Spleen (tissue), 11 donors: ENCODE results near the gene RNASE8. TPM values are rescaled to one million over a fixed set of nuclear protein-coding genes. Genes with fewer than 3 reads are reported as not detected.

Experiments
- DNase-seq: peaks from one replicate; pipeline ENCODE4 v3.0.0-alpha.2; 2020
- H3K27ac ChIP-seq, 8 donors: fragments of 200-600 bp; sonication (generic) in 7 of 8; 1 replicate in 4 of 8; 2 replicates in 4 of 8; pipeline versions ENCODE4 v1.5.0 to v1.8.0; 2016 to 2021; ENCODE audit warnings: inconsistent platforms in 4 of 8, mild to moderate bottlenecking in 4 of 8, moderate library complexity in 1 of 8
- H3K27me3 ChIP-seq, 7 donors: fragments of 200-600 bp; sonication (generic) in 6 of 7; replicated peaks in 1 of 7; 1 replicate in 4 of 7; 2 replicates in 3 of 7; pipeline versions ENCODE4 v1.5.0 to v1.8.0; 2016 to 2021; ENCODE audit warnings: inconsistent platforms in 3 of 7, mild to moderate bottlenecking in 1 of 7
- H3K36me3 ChIP-seq, 6 donors: fragments of 200-600 bp; sonication (generic) in 5 of 6; 1 replicate in 4 of 6; 2 replicates in 2 of 6; pipeline versions ENCODE4 v1.5.0 to v1.8.0; 2016 to 2021; ENCODE audit warnings: inconsistent platforms in 2 of 6
- H3K4me1 ChIP-seq, 6 donors: fragments of 200-600 bp; sonication (generic) in 5 of 6; 1 replicate in 3 of 6; 2 replicates in 3 of 6; pipeline versions ENCODE4 v1.5.0 to v1.8.0; 2016 to 2021; ENCODE audit warnings: inconsistent platforms in 3 of 6
- H3K4me3 ChIP-seq, 8 donors: fragments of 200-600 bp; sonication (generic) in 7 of 8; 1 replicate in 4 of 8; 2 replicates in 4 of 8; pipeline versions ENCODE4 v1.5.0 to v1.8.0; 2016 to 2021; ENCODE audit warnings: inconsistent platforms in 4 of 8, mild to moderate bottlenecking in 4 of 8, moderate library complexity in 2 of 8
- H3K9me3 ChIP-seq, 8 donors: fragments of 200-600 bp; sonication (generic) in 7 of 8; 1 replicate in 4 of 8; 2 replicates in 4 of 8; pipeline versions ENCODE4 v1.5.0 to v1.8.0; 2016 to 2021; ENCODE audit warnings: inconsistent platforms in 4 of 8
- CTCF ChIP-seq, 11 experiments: fragments of 200-600 bp in 7 of 11; fragments of 450-650 bp in 4 of 11; sonication (generic) in 4 of 11; IDR thresholded peaks in 8 of 11; conservative IDR thresholded peaks in 3 of 11; 1 replicate in 7 of 11; 2 replicates in 4 of 11; pipeline versions ENCODE4 v1.4.0 to v1.8.0; 2016 to 2021; ENCODE audit warnings: antibody characterized with exemption in 11 of 11, inconsistent platforms in 4 of 11, mild to moderate bottlenecking in 1 of 11
- POLR2A ChIP-seq, 3 donors: fragments of 450-650 bp; IDR thresholded peaks; one replicate each; pipeline ENCODE4 v1.5.1; 2017; ENCODE audit warnings: antibody characterized with exemption in 3 of 3, mild to moderate bottlenecking in 1 of 3
- POLR2AphosphoS5 ChIP-seq, 3 donors: sonication (generic); formaldehyde crosslinking; IDR thresholded peaks; one replicate each; pipeline ENCODE4 v1.5.1; 2017; ENCODE audit warnings: antibody characterized with exemption in 3 of 3
- WGBS, 5 donors: extraction: QIAGEN DNeasy Blood & Tissue Kit in 3 of 5; methylation state at CpG; one replicate each; pipeline versions ENCODE4 v1.1.5 to v1.1.7; 2013 to 2018; 5-methylcytosine and 5-hydroxymethylcytosine counted together
- intact Hi-C: fragments of 100-400 bp; cut with DNase I; formaldehyde crosslinking; loops from one replicate; pipeline ENCODE4 v1.15.0; 2023; ENCODE audit warnings: low total_unique reads
- polyA plus RNA-seq, 3 donors: library from polyadenylated mRNA; stranded (reverse); fragments of 200-250 nt; gene quantifications; one replicate each; pipeline ENCODE4 v1.2.1, GENCODE V29; 2013
- total RNA-seq, 7 donors: library from RNA; depleted of rRNA in 3 of 7; stranded (reverse); fragments of >200 nt in 3 of 7; fragmentation: NEBNext Ultra II Directional in 4 of 7; extraction: Animal tissue kit (Norgen Biotek cat#: 25700) in 4 of 7; gene quantifications; one replicate each; pipeline versions ENCODE4 v1.1.0 to v1.2.1, GENCODE V29; 2016 to 2021
- donor health status: healthy with polysubstance abuse.
- donor health status: DM: no; HTN: no; CAD: no; lungs with moderate emphysema.
- donor health status: DM: no; HTN: no; CAD: no.
- donor health status: Bipolar disorder and iron deficiency.
- donor health status: healthy.
- donor health status: DM: no; HTN: no; CAD: no.
- donor health status: DM: yes; HTN: yes; CAD: no.

The RNASE8 gene
- total and polyA plus RNA-seq, 10 donors: not detected

GRCh38 chr14:21059842-21060613, 2.4 kb downstream of the RNASE8 start:
- peaks cover 0 to 46% (median 25%) of the 10 kb centered on the region in 6 donors for H3K4me1 ChIP-seq
- no peak for DNase-seq
- no peaks in the 10 kb centered on the region for H3K9me3 ChIP-seq
- TF ChIP-seq CTCF (IDR thresholded peaks at IDR 0.05 in 8 of 11, conservative IDR thresholded peaks at IDR 0.05 in 3 of 11) (no peak), POLR2A (IDR thresholded peaks at IDR 0.05) (no peak), POLR2AphosphoS5 (IDR thresholded peaks at IDR 0.05) (no peak)
- H3K27ac ChIP-seq: no peak overlapping the region
- H3K27me3 ChIP-seq: peaks cover 0 to 10% (median 0%) of the 10 kb centered on the region in 7 donors
- no peak overlapping the region for H3K4me3 ChIP-seq
- 70 to 84% (median 77%) methylated on average over 8 of the region's 8 CpGs for WGBS, 5 donors
- intact Hi-C loops: no loop called here
- no peaks in the 10 kb centered on the region for H3K36me3 ChIP-seq

DNA sequence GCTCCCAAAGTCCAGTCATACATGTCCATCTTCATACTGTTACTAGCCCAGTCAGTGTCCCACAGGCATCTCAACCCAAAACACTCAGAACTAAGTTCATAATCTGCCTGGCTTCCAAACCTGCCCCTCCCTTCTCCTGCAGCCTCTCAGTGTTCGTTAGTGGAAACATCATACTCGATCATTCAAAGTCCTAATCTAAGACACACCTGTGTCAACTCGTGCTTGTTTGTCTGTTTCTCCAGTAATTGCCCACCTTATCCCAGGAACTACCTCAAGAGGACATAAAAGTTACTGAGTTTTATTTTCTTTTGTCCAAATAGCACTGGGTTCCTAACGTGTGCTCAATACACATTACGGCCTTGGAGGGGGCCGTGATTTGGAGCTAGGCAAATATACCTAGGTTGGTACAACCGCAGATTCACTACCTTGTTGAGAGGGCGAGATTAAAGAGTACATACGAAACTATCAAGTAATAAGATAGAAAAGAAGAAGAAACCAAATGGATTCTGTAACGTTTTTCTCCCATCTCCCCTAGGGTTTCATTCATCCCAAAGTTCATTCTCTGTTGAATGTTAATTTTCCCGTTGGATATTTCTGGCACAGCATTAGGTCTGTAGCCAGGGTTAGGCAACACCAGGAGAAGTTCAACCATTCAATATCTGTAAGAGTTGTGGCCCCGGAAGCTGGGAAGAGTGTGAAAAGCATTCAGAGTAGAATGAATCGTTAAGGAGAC, 3.2 kb downstream of the RNASE8 start:
- H3K36me3 ChIP-seq: no peaks in the 10 kb centered on the region
- H3K27me3 ChIP-seq: peaks cover 0 to 10% (median 0%) of the 10 kb centered on the region in 7 donors
- no peak for TF ChIP-seq POLR2AphosphoS5 (IDR thresholded peaks at IDR 0.05)
- H3K27ac ChIP-seq: no peak overlapping the region
- no peak overlapping the region for H3K4me3 ChIP-seq
- no peaks in the 10 kb centered on the region for H3K9me3 ChIP-seq
- H3K4me1 ChIP-seq: peaks cover 0 to 38% (median 22%) of the 10 kb centered on the region in 6 donors
- DNase-seq: no peak
- intact Hi-C loops: no loop called here
- 76 to 91% (median 86%) methylated on average over 13 of the region's 13 CpGs for WGBS, 5 donors

GRCh38 chr14:21061347-21061668, 3.7 kb downstream of the RNASE8 start:
- peaks cover 0 to 33% (median 19%) of the 10 kb centered on the region in 6 donors for H3K4me1 ChIP-seq
- WGBS, 5 donors: 79 to 94% (median 81%) methylated on average over 3 of the region's 3 CpGs
- H3K9me3 ChIP-seq: no peaks in the 10 kb centered on the region
- H3K27ac ChIP-seq: no peak overlapping the region
- no peaks in the 10 kb centered on the region for H3K36me3 ChIP-seq
- intact Hi-C loops: no loop called here
- DNase-seq: no peak
- TF ChIP-seq POLR2A (IDR thresholded peaks at IDR 0.05): no peak
- no peak for TF ChIP-seq POLR2AphosphoS5 (IDR thresholded peaks at IDR 0.05)
- no peak for TF ChIP-seq CTCF (IDR thresholded peaks at IDR 0.05 in 8 of 11, conservative IDR thresholded peaks at IDR 0.05 in 3 of 11)
- peaks cover 0 to 14% (median 0%) of the 10 kb centered on the region in 7 donors for H3K27me3 ChIP-seq
- no peak overlapping the region for H3K4me3 ChIP-seq

DNA sequence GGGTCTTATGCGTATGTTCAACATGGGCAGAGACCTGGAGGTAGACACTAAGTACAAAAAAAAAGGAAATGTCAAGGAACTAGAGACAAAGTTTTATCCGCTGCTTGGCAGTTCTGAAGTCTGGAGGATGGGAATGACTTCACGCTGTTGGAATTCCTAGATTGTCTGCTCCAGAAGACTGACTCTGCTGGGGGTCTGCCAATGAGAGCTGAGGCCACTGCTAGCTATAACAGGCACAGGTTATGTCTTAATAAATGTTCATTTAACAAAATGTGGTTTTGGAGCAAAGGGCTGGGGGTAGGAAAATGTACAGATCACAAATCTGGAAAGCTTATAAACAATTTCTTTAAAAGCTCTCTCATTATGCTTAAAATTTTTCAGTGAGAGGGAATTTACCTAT, 5.9 kb downstream of the RNASE8 start:
- no peak for DNase-seq
- intact Hi-C loops: no loop called here
- 73 to 84% (median 78%) methylated on average over 3 of the region's 3 CpGs for WGBS, 5 donors
- H3K27me3 ChIP-seq: peaks cover 0 to 27% (median 0%) of the 10 kb centered on the region in 7 donors
- peak overlapping the region in 1 of 8 donors; percentile 74 for H3K27ac ChIP-seq
- H3K4me3 ChIP-seq: no peak overlapping the region
- no peaks in the 10 kb centered on the region for H3K9me3 ChIP-seq
- no peak for TF ChIP-seq POLR2AphosphoS5 (IDR thresholded peaks at IDR 0.05)
- no peak for TF ChIP-seq CTCF (IDR thresholded peaks at IDR 0.05 in 8 of 11, conservative IDR thresholded peaks at IDR 0.05 in 3 of 11)
- no peak for TF ChIP-seq POLR2A (IDR thresholded peaks at IDR 0.05)
- H3K36me3 ChIP-seq: no peaks in the 10 kb centered on the region
- peaks cover 2 to 18% (median 8%) of the 10 kb centered on the region in 6 donors for H3K4me1 ChIP-seq
